ENCODE results near the gene ZSWIM5. TPM values are rescaled to one million over a fixed set of nuclear protein-coding genes. Genes with fewer than 3 reads are reported as not detected.

ZSWIM5 gene
- total RNA-seq, 1 donor from 2014 or later = 2.4 TPM

GRCh38 chr1:45043094-45043493, 163.3 kb downstream of the ZSWIM5 start:
- H3K27me3 Mint-ChIP-seq (ENCODE audit: low read depth) = no peaks in the 10 kb centered on the region
- no peak for DNase-seq (ENCODE audit: low spot score in 2 of 2, unreplicated experiment in 2 of 2)
- peaks cover 3% of the 10 kb centered on the region for H3K4me1 Mint-ChIP-seq
- no peaks in the 10 kb centered on the region for H3K36me3 Mint-ChIP-seq
- no peak overlapping the region for H3K27ac Mint-ChIP-seq
- no peak overlapping the region for H3K4me3 Mint-ChIP-seq
- no peaks in the 10 kb centered on the region for H3K9me3 Mint-ChIP-seq
- TF ChIP-seq CTCF (IDR thresholded peaks at IDR 0.05; ENCODE audit: unreplicated experiment) = no peak

GRCh38 chr1:45040297-45040696, 166.1 kb downstream of the ZSWIM5 start:
- Mint-ChIP-seq H3K4me1 (peaks cover 12% of the 10 kb centered on the region), H3K27me3 (ENCODE audit: low read depth) (no peaks in the 10 kb centered on the region), H3K4me3 (no peak overlapping the region), H3K27ac (no peak overlapping the region), H3K36me3 (no peaks in the 10 kb centered on the region), H3K9me3 (no peaks in the 10 kb centered on the region)
- TF ChIP-seq CTCF (IDR thresholded peaks at IDR 0.05; ENCODE audit: unreplicated experiment) = no peak
- no peak for DNase-seq (ENCODE audit: low spot score in 2 of 2, unreplicated experiment in 2 of 2)

- DNase-seq (ENCODE audit: low spot score in 2 of 2, unreplicated experiment in 2 of 2) = no peak
- no peak overlapping the region for H3K4me3 Mint-ChIP-seq
- H3K4me1 Mint-ChIP-seq = peaks cover 12% of the 10 kb centered on the region
- no peak overlapping the region for H3K27ac Mint-ChIP-seq
- H3K27me3 Mint-ChIP-seq (ENCODE audit: low read depth) = no peaks in the 10 kb centered on the region
- no peaks in the 10 kb centered on the region for H3K36me3 Mint-ChIP-seq
- no peaks in the 10 kb centered on the region for H3K9me3 Mint-ChIP-seq
- no peak for TF ChIP-seq CTCF (IDR thresholded peaks at IDR 0.05; ENCODE audit: unreplicated experiment)
Observed at GRCh38 chr1:45038661-45039364, 167.6 kb downstream of the ZSWIM5 start.

GRCh38 chr1:45038240-45038639, 168.2 kb downstream of the ZSWIM5 start:
- no peak for DNase-seq (ENCODE audit: low spot score in 2 of 2, unreplicated experiment in 2 of 2)
- no peak overlapping the region for H3K4me3 Mint-ChIP-seq
- H3K27me3 Mint-ChIP-seq (ENCODE audit: low read depth) = no peaks in the 10 kb centered on the region
- H3K9me3 Mint-ChIP-seq = no peaks in the 10 kb centered on the region
- no peak for TF ChIP-seq CTCF (IDR thresholded peaks at IDR 0.05; ENCODE audit: unreplicated experiment)
- H3K36me3 Mint-ChIP-seq = no peaks in the 10 kb centered on the region
- H3K4me1 Mint-ChIP-seq = peaks cover 12% of the 10 kb centered on the region
- H3K27ac Mint-ChIP-seq = no peak overlapping the region

- no peak for DNase-seq (ENCODE audit: low spot score in 2 of 2, unreplicated experiment in 2 of 2)
- peaks cover 12% of the 10 kb centered on the region for H3K4me1 Mint-ChIP-seq
- no peak for TF ChIP-seq CTCF (IDR thresholded peaks at IDR 0.05; ENCODE audit: unreplicated experiment)
- H3K27ac Mint-ChIP-seq = peak overlapping the region; percentile 58
- H3K9me3 Mint-ChIP-seq = no peaks in the 10 kb centered on the region
- no peak overlapping the region for H3K4me3 Mint-ChIP-seq
- no peaks in the 10 kb centered on the region for H3K27me3 Mint-ChIP-seq (ENCODE audit: low read depth)
- H3K36me3 Mint-ChIP-seq = no peaks in the 10 kb centered on the region
Observed at GRCh38 chr1:45037456-45037855, 168.9 kb downstream of the ZSWIM5 start.

Measured in mesothelial cell of epicardium (in vitro differentiated cells).